HepG2 (cell line): Measurements from ENCODE around the gene BICDL2. TPM values are rescaled to one million over a fixed set of nuclear protein-coding genes. Genes with fewer than 3 reads are reported as not detected.

Source experiments
- ARID5B ChIP-seq: IDR thresholded peaks from 2 replicates; pipeline ENCODE4 v1.4.0; 2020; ENCODE audit warnings: mild to moderate bottlenecking, missing genetic modification reagents
- CREBL2 ChIP-seq: sonication (generic); formaldehyde crosslinking; IDR thresholded peaks from 2 replicates; pipeline ENCODE4 v1.8.1; 2023; ENCODE audit warnings: missing genetic modification reagents, mild to moderate bottlenecking, borderline replicate concordance
- DNMT1 ChIP-seq: sonication (generic); formaldehyde crosslinking; IDR thresholded peaks from 2 replicates; pipeline ENCODE4 v1.5.1; 2020; ENCODE audit warnings: mild to moderate bottlenecking, missing genetic modification reagents
- HHEX ChIP-seq: IDR thresholded peaks from 2 replicates; pipeline ENCODE4 v1.6.1; 2016; ENCODE audit warnings: control low read depth
- NBN ChIP-seq: fragments of 450-650 bp; conservative IDR thresholded peaks from 2 replicates; pipeline ENCODE4 v1.6.1; 2017
- NFKBIZ ChIP-seq: IDR thresholded peaks from 2 replicates; pipeline ENCODE4 v1.6.1; 2018; ENCODE audit warnings: missing genetic modification reagents, missing compliant biosample characterization
- NFYB ChIP-seq: sonication (generic); formaldehyde crosslinking; IDR thresholded peaks from 2 replicates; pipeline ENCODE4 v1.4.0; 2020; ENCODE audit warnings: missing genetic modification reagents
- POGZ ChIP-seq: sonication (generic); formaldehyde crosslinking; IDR thresholded peaks from 2 replicates; pipeline ENCODE4 v1.4.0; 2020; ENCODE audit warnings: mild to moderate bottlenecking, missing genetic modification reagents
- ZNF230 ChIP-seq: sonication (generic); formaldehyde crosslinking; IDR thresholded peaks from 2 replicates; pipeline ENCODE4 v1.4.0; 2020; ENCODE audit warnings: mild to moderate bottlenecking, missing genetic modification reagents
- ZNF567 ChIP-seq: sonication (generic); formaldehyde crosslinking; IDR thresholded peaks from 2 replicates; pipeline ENCODE4 v1.8.1; 2023; ENCODE audit warnings: mild to moderate bottlenecking, missing genetic modification reagents, borderline replicate concordance
- ZNF589 ChIP-seq: sonication (generic); formaldehyde crosslinking; conservative IDR thresholded peaks from 2 replicates; pipeline ENCODE4 v1.8.0; 2022; ENCODE audit warnings: mild to moderate bottlenecking, moderate library complexity, missing genetic modification reagents
- ZNF687 ChIP-seq: sonication (generic); formaldehyde crosslinking; IDR thresholded peaks from 2 replicates; pipeline ENCODE4 v1.5.1; 2020; ENCODE audit warnings: mild to moderate bottlenecking, missing genetic modification reagents, moderate library complexity
- ZNF883 ChIP-seq: sonication (generic); formaldehyde crosslinking; IDR thresholded peaks from 2 replicates; pipeline ENCODE4 v1.5.1; 2020; ENCODE audit warnings: mild to moderate bottlenecking, missing genetic modification reagents; ENCODE audit errors: not compliant biosample characterization
- ZSCAN31 ChIP-seq: sonication (generic); formaldehyde crosslinking; IDR thresholded peaks from 2 replicates; pipeline ENCODE4 v1.5.0; 2020; ENCODE audit warnings: low read depth, mild to moderate bottlenecking, missing genetic modification reagents
- polyA plus RNA-seq, 8 experiments: library from polyadenylated mRNA; depleted of rRNA in 3 of 8; stranded (reverse) in 7 of 8; unstranded in 1 of 8; fragments of >200 nt; fragmentation: Illumina TruSeq in 4 of 8; extraction: Trizol in 4 of 8; gene quantifications; 2 replicates each; pipeline versions ENCODE4 v1.2.1 to v1.2.3, GENCODE V29; 2011 to 2016; ENCODE audit warnings: low read depth in 4 of 8, missing spikeins in 1 of 8, mixed read lengths in 1 of 8; ENCODE audit not compliant: insufficient read depth in 1 of 8
- total RNA-seq, 5 experiments: library from RNA; depleted of rRNA; stranded (reverse); fragments of >200 nt; fragmentation: Illumina TruSeq; extraction: Trizol; gene quantifications; 2 replicates each; pipeline ENCODE4 v1.2.3, GENCODE V29; 2016; ENCODE audit warnings: low read depth in 1 of 5
- TF ChIP-seq, protein P1 (sequence below): sonication (generic); formaldehyde crosslinking; IDR thresholded peaks from 2 replicates; pipeline ENCODE4 v1.4.0; 2020; ENCODE audit warnings: missing genetic modification reagents

Gene BICDL2
- total and polyA plus RNA-seq, 2 of the 13 experiments (the other 11 are each of a cell fraction or from before 2014, with no cell fraction given), result 0.12 TPM; not detected in 1

- TF ChIP-seq HHEX (CRISPR knock-in tag) (no peak), ARID5B (CRISPR knock-in tag) (peak; percentile 78), ZNF567 (no peak), ZNF687 (peak; percentile 77), ZSCAN31 (no peak), CREBL2 (CRISPR knock-in tag) (no peak), ZNF883 (CRISPR knock-in tag) (peak; percentile 22), DNMT1 (no peak), ZNF230 (CRISPR knock-in tag) (no peak; the same call in 1 of the 2 replicates), NBN (no peak), NFKBIZ (CRISPR knock-in tag) (no peak; the same call in 1 of the 2 replicates), POGZ (peak; percentile 59; the same call in 1 of the 2 replicates), ZNF589 (0 out of 2 replicates have a peak, but pooled peaks have one; percentile 49), NFYB (CRISPR knock-in tag) (no peak)
- TF ChIP-seq, protein P1, sequence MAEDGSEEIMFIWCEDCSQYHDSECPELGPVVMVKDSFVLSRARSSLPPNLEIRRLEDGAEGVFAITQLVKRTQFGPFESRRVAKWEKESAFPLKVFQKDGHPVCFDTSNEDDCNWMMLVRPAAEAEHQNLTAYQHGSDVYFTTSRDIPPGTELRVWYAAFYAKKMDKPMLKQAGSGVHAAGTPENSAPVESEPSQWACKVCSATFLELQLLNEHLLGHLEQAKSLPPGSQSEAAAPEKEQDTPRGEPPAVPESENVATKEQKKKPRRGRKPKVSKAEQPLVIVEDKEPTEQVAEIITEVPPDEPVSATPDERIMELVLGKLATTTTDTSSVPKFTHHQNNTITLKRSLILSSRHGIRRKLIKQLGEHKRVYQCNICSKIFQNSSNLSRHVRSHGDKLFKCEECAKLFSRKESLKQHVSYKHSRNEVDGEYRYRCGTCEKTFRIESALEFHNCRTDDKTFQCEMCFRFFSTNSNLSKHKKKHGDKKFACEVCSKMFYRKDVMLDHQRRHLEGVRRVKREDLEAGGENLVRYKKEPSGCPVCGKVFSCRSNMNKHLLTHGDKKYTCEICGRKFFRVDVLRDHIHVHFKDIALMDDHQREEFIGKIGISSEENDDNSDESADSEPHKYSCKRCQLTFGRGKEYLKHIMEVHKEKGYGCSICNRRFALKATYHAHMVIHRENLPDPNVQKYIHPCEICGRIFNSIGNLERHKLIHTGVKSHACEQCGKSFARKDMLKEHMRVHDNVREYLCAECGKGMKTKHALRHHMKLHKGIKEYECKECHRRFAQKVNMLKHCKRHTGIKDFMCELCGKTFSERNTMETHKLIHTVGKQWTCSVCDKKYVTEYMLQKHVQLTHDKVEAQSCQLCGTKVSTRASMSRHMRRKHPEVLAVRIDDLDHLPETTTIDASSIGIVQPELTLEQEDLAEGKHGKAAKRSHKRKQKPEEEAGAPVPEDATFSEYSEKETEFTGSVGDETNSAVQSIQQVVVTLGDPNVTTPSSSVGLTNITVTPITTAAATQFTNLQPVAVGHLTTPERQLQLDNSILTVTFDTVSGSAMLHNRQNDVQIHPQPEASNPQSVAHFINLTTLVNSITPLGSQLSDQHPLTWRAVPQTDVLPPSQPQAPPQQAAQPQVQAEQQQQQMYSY (CRISPR knock-in tag), result peak; percentile 76
Measured at GRCh38 chr16:3020604-3021448, 15.9 kb downstream of the BICDL2 start (continued).
